Measurements from ENCODE around the gene C1QTNF2. TPM values are rescaled to one million over a fixed set of nuclear protein-coding genes. Genes with fewer than 3 reads are reported as not detected.

C1QTNF2 gene
- total RNA-seq, 1 experiment from 2014 or later: 0.16 TPM

- BruUV-seq (replicated peaks): no TSS peak
- no peak for DNase-seq
- Mint-ChIP-seq H3K36me3 (ENCODE audit: insufficient read depth, unreplicated experiment) (no peaks in the 10 kb centered on the region), H3K27me3 (ENCODE audit: insufficient read depth, unreplicated experiment) (no peaks in the 10 kb centered on the region), H3K9me3 (ENCODE audit: unreplicated experiment) (no peaks in the 10 kb centered on the region), H3K27ac (ENCODE audit: unreplicated experiment) (no peak overlapping the region), H3K4me1 (ENCODE audit: low read depth, unreplicated experiment) (no peaks in the 10 kb centered on the region), H3K4me3 (ENCODE audit: unreplicated experiment) (no peak overlapping the region)
- ChIA-PET POLR2A (no interaction called here), CTCF (no interaction called here)
- Histone ChIP-seq H3K9me3 (no peaks in the 10 kb centered on the region), H3K4me3 (ENCODE audit: low read depth, low read length) (no peak overlapping the region), H3K36me3 (ENCODE audit: control insufficient read depth, insufficient read depth, low read length) (no peaks in the 10 kb centered on the region), H3K27me3 (replicated peaks; ENCODE audit: control insufficient read depth, insufficient read depth, low read length) (no peaks in the 10 kb centered on the region), H3K4me1 (peaks cover 3% of the 10 kb centered on the region; the same call in 1 of the 2 replicates)
- intact Hi-C loops (cut with micrococcal nuclease; ENCODE audit: unreplicated experiment): no loop called here
- no peak for TF ChIP-seq CTCF (IDR thresholded peaks at IDR 0.05; ENCODE audit: insufficient read depth in 1 of 2, low read depth in 1 of 2, low read length in 1 of 2, severe bottlenecking in 1 of 2, unreplicated experiment in 1 of 2)
Measured at GRCh38 chr5:160349935-160350303, 20.5 kb downstream of the C1QTNF2 start.

DNA sequence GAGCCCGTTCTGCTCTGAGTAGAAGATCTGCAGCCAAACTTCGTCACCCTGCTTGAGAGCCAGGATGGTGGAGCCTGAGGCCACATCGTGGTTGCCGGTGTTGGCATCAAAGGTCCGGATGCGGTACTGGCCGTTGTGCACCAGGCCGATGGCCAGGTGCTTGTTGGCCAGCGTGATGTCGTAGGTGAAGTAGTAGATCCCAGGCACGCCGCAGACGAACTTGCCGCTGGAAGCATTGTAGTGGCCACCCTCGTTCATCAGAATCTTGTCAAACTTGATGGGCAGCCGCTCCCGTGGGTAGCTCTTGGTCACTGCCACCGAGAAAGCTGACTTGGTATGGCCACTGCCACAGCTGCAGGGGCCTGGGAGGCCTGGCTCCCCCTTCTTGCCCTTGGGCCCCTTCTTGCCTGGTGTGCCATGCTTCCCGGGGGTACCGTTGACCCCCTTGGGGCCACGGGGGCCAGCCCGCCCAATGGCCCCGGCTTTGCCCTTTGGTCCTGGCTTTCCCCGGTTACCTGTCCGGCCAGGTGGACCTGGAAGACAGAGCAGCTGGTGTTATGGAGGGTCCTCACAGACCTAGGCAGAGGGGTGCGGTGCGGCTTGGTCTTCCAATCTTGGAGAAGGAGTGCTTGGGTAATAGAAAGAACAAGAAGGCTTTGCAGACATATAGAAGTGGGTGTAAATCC, 21.0 kb downstream of the C1QTNF2 start:
- intact Hi-C loops (cut with micrococcal nuclease; ENCODE audit: unreplicated experiment): no loop called here

GRCh38 chr5:160348080-160348479, 22.3 kb downstream of the C1QTNF2 start:
- intact Hi-C loops (cut with micrococcal nuclease; ENCODE audit: unreplicated experiment): no loop called here
- Mint-ChIP-seq H3K27ac (ENCODE audit: unreplicated experiment) (no peak overlapping the region), H3K4me3 (ENCODE audit: unreplicated experiment) (no peak overlapping the region), H3K36me3 (ENCODE audit: insufficient read depth, unreplicated experiment) (no peaks in the 10 kb centered on the region), H3K9me3 (ENCODE audit: unreplicated experiment) (no peaks in the 10 kb centered on the region), H3K27me3 (ENCODE audit: insufficient read depth, unreplicated experiment) (no peaks in the 10 kb centered on the region), H3K4me1 (ENCODE audit: low read depth, unreplicated experiment) (no peaks in the 10 kb centered on the region)
- no peak for TF ChIP-seq CTCF (IDR thresholded peaks at IDR 0.05; ENCODE audit: insufficient read depth in 1 of 2, low read depth in 1 of 2, low read length in 1 of 2, severe bottlenecking in 1 of 2, unreplicated experiment in 1 of 2)
- Histone ChIP-seq H3K36me3 (ENCODE audit: control insufficient read depth, insufficient read depth, low read length) (no peaks in the 10 kb centered on the region), H3K4me3 (ENCODE audit: low read depth, low read length) (no peak overlapping the region), H3K27me3 (replicated peaks; ENCODE audit: control insufficient read depth, insufficient read depth, low read length) (no peaks in the 10 kb centered on the region), H3K9me3 (no peaks in the 10 kb centered on the region), H3K4me1 (peaks cover 5% of the 10 kb centered on the region; the same call in 1 of the 2 replicates)
- ChIA-PET CTCF (interaction anchor here (0.8 kb wide), 1 partner anchor 149 kb away, joined by 3 read pairs; no protein-coding TSS in a partner anchor), POLR2A (no interaction called here)
- BruUV-seq (replicated peaks): no TSS peak
- DNase-seq: no peak

More for the DNA sequence above, 21.0 kb downstream of the C1QTNF2 start:
- Histone ChIP-seq H3K36me3 (ENCODE audit: control insufficient read depth, insufficient read depth, low read length) (no peaks in the 10 kb centered on the region), H3K27me3 (replicated peaks; ENCODE audit: control insufficient read depth, insufficient read depth, low read length) (no peaks in the 10 kb centered on the region), H3K4me1 (peaks cover 5% of the 10 kb centered on the region; the same call in 1 of the 2 replicates), H3K4me3 (ENCODE audit: low read depth, low read length) (no peak overlapping the region), H3K9me3 (no peaks in the 10 kb centered on the region)
- H3K36me3 Mint-ChIP-seq (ENCODE audit: insufficient read depth, unreplicated experiment): no peaks in the 10 kb centered on the region
- no peaks in the 10 kb centered on the region for H3K9me3 Mint-ChIP-seq (ENCODE audit: unreplicated experiment)
- H3K4me1 Mint-ChIP-seq (ENCODE audit: low read depth, unreplicated experiment): no peaks in the 10 kb centered on the region
- no peak for TF ChIP-seq CTCF (IDR thresholded peaks at IDR 0.05; ENCODE audit: insufficient read depth in 1 of 2, low read depth in 1 of 2, low read length in 1 of 2, severe bottlenecking in 1 of 2, unreplicated experiment in 1 of 2)
- BruUV-seq (replicated peaks): no TSS peak
- CTCF ChIA-PET: no interaction called here
- POLR2A ChIA-PET: no interaction called here
- no peaks in the 10 kb centered on the region for H3K27me3 Mint-ChIP-seq (ENCODE audit: insufficient read depth, unreplicated experiment)
- DNase-seq: no peak
- H3K4me3 Mint-ChIP-seq (ENCODE audit: unreplicated experiment): no peak overlapping the region
- H3K27ac Mint-ChIP-seq (ENCODE audit: unreplicated experiment): no peak overlapping the region
